Retinal pigment epithelial cell (primary cell): ENCODE measurements around the gene BSPH1.

Experiments used
- DNase-seq: peaks from one replicate; pipeline ENCODE4 v3.0.0-alpha.2; 2010; ENCODE audit warnings: low read depth
- H3K4me3 ChIP-seq: 2 replicates; pipeline ENCODE4 v1.5.1; 2011; ENCODE audit warnings: mild to moderate bottlenecking, low read length, control low read depth, moderate library complexity
- TF ChIP-seq, protein P1 (sequence below): conservative IDR thresholded peaks from 2 replicates; pipeline ENCODE4 v1.5.1; 2011; ENCODE audit warnings: low read depth, low read length, control low read depth, inconsistent platforms

Gene BSPH1, protein sequence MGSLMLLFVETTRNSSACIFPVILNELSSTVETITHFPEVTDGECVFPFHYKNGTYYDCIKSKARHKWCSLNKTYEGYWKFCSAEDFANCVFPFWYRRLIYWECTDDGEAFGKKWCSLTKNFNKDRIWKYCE

DNA sequence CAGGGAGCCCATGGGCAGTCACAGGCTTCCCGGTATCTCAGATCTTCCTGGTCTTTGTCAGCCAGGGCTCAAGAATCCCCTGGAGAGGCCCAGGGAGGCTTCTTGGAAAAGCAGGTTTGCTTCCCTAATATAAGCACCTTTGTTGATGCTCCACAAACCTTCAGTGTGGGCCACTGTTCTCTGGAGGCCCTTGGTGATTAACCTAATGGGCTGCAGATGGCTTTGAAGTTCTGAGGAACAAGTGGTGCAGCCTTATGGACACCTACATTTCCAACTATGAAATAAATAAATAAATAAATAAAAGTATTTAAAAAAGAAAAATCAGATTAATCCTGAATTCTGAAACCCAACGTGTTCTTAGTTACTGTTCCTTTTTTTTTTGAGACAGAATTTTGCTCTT, at the start of gene BSPH1:
Gene BSPH1 (minus strand): TSS at position 101 of the 400 bp plus-strand sequence. CDS start 89 bp downstream, at position 12.
- no peak for DNase-seq
- H3K4me3 ChIP-seq, result no peak within 1 kb of the TSS

DNA sequence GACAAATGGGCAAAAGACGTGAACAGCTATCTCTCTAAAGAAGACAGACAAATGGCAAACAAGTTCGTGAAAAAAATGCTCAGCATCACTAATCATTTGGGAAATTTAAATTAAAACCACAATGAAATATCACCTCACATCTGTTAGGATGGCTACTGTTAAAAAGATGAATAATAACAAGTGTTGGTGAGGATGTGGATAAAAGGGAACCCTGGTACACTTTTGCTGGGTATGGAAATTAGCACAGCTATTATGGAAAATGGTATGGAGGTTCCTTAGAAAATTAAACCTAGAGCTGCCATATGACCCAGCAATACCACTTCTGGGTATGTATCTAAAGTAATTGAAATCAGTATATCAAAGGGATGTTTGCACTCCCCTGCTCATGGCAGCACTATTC, 44.8 kb upstream of the BSPH1 start:
- H3K4me3 ChIP-seq, result no peak overlapping the region
- TF ChIP-seq, protein P1, sequence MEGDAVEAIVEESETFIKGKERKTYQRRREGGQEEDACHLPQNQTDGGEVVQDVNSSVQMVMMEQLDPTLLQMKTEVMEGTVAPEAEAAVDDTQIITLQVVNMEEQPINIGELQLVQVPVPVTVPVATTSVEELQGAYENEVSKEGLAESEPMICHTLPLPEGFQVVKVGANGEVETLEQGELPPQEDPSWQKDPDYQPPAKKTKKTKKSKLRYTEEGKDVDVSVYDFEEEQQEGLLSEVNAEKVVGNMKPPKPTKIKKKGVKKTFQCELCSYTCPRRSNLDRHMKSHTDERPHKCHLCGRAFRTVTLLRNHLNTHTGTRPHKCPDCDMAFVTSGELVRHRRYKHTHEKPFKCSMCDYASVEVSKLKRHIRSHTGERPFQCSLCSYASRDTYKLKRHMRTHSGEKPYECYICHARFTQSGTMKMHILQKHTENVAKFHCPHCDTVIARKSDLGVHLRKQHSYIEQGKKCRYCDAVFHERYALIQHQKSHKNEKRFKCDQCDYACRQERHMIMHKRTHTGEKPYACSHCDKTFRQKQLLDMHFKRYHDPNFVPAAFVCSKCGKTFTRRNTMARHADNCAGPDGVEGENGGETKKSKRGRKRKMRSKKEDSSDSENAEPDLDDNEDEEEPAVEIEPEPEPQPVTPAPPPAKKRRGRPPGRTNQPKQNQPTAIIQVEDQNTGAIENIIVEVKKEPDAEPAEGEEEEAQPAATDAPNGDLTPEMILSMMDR, result no peak
- no peak for DNase-seq

More for the DNA sequence above, at the start of gene BSPH1:
- TF ChIP-seq, protein P1, result no peak

- no peak for DNase-seq
- TF ChIP-seq, protein P1, result no peak
- no peak overlapping the region for H3K4me3 ChIP-seq
Measured at GRCh38 chr19:48033604-48034003, 41.6 kb upstream of the BSPH1 start.

GRCh38 chr19:48030073-48030472, 38.1 kb upstream of the BSPH1 start:
- TF ChIP-seq, protein P1, result no peak
- no peak overlapping the region for H3K4me3 ChIP-seq
- DNase-seq, result no peak

DNA sequence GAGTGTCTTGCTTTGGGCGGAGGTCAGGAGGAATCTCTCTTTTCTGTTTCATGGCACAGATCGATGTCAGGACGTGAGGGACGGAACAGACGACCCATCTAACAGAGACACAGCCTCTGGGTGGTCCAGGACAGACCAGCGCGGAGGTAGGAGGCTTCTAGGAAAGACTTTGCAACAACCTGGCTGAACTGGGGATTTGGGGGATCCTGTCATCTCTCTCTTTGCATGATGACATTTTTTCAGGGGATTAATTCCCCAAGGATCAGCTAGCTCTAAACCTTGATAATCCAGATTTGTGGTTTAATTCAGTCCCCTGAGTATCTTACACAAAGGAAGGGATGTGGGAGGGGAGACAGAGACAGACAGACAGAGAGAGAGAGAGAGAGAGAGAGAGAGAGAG, 37.5 kb upstream of the BSPH1 start:
- no peak overlapping the region for H3K4me3 ChIP-seq
- DNase-seq, result no peak
- TF ChIP-seq, protein P1, result no peak

DNA sequence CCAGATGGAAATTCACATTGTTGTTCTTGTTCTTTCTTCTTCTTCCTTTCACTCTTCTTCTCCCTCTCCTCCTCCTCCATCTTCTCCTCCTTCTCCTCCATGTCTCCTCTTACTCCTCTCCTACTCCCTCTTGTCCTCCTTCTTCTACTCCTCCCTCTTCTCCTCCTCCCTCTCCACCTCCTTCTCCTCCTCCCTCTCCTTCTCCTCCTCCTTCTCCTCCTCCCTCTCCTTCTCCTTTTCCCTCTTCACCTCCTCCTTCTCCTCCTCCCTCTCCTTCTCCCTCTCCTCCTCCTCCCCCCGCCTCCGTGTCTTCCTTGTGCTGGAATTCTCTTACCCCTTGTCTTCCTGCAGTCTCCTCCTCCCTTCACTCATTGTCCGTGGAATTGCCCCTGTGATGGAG, 33.5 kb upstream of the BSPH1 start:
- no peak overlapping the region for H3K4me3 ChIP-seq
- DNase-seq, result no peak
- TF ChIP-seq, protein P1, result no peak

DNA sequence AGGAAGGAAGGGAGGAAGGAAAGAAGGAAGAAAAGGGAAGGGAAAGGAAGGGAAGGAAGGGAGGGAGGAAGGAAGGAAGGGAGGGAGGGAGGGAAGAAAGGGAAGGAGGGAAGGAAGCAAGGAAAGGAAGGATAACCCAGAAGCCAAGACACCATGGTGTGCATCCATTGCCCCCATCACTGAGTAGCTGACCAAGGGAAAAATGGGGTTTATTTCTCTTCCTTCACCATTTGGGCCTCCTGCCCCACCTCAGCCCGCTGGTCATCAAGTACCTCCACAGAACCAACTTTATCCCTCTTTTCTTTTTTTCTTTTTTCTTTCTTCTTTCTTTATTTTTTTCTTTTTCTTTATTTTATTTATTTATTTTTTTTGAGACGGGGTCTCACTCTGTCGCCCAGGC, 31.5 kb upstream of the BSPH1 start:
- TF ChIP-seq, protein P1, result no peak
- no peak for DNase-seq

More for the DNA sequence above, 31.5 kb upstream of the BSPH1 start:
- no peak overlapping the region for H3K4me3 ChIP-seq
